Stimulated activated CD8-positive, alpha-beta memory T cell treated with anti-CD3 and anti-CD28 coated beads, Interleukin-12 subunit alpha, Interleukin-12 subunit beta, amount 100 ng/mL, for 24 hours (primary cell): ENCODE data around the gene ATP8B3.

Experiments used
- DNase-seq: peaks from one replicate; pipeline ENCODE4 v3.0.0-alpha.2; 2020; ENCODE audit errors: extremely low read depth

The ATP8B3 gene

DNA sequence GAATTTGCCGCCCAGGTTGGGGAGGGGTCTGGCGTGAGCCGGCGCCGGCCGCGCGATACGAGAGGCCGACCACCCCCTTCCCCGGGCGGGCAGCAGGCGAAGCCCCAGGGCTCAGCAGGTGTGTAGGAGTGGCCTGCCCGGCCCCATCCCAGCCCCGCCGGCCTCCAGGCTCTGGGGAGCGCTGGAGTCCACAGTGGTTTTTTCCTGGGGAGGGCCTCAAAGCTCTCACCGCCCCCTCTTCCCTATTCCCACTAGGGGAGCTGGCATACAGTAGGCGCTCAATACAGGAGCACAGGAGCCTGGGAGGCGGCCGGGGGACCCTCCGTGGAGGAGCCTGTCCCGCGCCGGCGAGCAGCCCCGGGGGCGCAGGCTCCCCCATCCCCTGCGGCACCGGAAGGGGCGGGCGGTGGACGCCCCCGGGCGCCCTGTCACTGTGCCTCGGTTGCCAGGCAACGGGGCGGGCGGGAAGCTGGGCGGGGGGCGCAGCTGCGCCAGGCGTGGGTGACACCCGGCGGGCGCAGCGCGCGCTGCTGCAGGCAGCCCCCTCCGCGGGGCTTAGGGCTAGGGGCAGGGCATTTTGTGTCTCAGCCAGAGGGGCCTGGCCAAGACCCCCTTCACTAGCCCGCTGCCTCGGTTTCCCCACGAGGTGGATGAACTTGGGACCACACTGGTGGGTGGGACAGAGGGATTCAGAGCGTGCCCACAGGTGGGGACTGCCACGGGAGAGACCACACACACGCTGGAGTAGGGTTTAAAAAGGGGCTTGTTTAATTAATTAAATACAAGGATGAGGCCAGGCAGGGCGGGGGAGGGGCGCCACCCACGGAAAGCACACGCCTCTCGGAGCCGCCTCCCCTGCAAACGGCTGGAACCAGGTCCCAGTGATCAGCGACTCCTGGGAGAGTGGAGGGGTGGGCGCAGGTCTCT lies 39.8 kb upstream of the ATP8B3 start:
- no peak for DNase-seq

GRCh38 chr19:1850809-1851653 lies 39.0 kb upstream of the ATP8B3 start:
- no peak for DNase-seq

GRCh38 chr19:1849886-1850398 lies 37.9 kb upstream of the ATP8B3 start:
- no peak for DNase-seq

- DNase-seq: no peak
Measured at GRCh38 chr19:1849132-1849474, 37.0 kb upstream of the ATP8B3 start.

- DNase-seq: peak; percentile 81
Measured at GRCh38 chr19:1848399-1849131, 36.5 kb upstream of the ATP8B3 start, which contains the start of gene REXO1. Gene REXO1 (minus strand): TSS chr19:1848483. CDS start chr19:1848358, 125 bp downstream.

DNA sequence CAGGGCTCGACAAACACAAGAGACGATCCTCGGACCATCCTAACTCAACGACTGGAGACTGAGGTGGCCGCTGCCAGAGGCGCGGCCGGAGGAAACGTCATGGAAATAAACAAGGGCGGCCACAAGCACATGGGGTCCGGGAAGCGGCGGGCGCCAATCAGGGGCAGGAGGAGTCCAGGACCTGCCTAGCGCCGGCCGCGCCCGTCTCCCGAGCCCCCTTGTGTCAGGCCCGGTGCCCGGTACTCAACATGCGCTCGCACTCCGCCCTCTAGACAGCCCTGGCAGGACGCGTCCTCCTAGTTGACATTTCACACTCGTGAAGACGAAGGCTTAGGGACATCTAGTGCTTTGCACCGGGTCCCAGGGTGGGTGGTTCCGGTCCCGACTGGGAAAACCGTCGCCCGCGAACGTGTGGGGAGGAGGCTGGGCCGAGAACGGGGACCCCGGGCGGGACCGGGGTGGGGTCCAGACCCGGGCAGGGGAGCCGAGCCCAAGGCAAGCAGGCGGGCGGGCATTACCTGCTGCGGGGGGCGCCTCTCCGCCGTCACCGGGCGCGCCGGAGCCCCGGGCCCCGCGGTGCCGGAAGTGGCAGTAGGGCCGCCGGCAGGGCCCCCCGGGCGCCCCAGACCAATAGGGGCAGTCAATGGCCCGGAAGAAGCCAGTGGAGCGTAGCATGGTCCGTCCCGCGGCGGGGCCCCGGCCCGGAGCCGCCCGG lies 35.8 kb upstream of the ATP8B3 start:
- no peak for DNase-seq

GRCh38 chr19:1847348-1847683 lies 35.2 kb upstream of the ATP8B3 start:
- no peak for DNase-seq

DNA sequence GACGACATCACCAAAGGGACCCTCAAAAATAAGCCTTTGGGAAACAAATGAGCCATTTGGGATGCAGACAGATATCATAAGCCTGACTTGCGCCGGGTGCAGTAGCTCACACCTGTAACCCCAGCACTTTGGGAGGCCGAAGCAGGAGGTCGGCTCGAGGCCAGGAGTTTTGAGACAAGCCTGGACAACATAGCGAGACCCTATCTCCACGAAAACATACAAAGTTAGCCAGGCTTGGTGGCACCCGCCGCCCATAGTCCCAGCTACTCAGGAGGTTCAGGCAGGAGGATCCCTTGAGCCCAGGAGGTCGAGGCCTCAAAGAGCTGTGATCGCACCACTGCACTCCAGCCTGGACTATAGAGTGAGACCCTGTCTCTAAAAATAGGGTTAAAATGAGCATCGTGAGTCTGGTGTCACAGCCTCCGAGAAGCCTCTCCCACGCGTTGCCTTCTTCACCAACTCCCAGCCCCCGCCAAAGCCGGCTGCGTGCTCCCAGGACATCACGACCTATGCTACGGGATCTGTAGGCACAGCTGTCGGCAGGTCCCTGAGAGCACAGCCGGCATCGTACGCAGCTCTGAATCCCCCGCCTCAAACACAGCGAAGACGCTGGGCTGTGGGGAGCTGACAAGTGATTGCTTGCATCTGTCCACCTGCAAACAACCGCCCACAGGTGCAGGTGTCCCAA lies 34.6 kb upstream of the ATP8B3 start:
- DNase-seq: no peak

- no peak for DNase-seq
Measured at GRCh38 chr19:1845642-1846041, 33.6 kb upstream of the ATP8B3 start.

DNA sequence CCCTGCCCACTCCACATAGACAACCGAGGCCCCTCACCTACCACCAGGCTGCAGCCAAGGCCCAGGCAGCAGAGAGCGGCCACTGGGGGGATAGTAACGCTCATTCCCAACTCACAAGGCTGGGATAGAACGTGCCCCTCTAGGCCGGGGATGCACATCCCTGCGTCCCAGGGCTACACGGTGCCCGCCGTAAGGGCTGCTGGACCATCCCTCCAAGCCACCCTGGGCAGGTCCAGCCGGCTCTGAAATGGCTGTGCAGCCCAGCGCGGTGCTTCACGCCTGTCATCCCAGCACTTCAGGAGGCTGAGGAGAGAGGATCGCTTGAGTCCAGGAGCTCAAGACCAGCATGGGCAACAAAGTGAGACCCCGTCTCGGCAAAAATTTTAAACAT lies 33.0 kb upstream of the ATP8B3 start:
- DNase-seq: no peak

DNA sequence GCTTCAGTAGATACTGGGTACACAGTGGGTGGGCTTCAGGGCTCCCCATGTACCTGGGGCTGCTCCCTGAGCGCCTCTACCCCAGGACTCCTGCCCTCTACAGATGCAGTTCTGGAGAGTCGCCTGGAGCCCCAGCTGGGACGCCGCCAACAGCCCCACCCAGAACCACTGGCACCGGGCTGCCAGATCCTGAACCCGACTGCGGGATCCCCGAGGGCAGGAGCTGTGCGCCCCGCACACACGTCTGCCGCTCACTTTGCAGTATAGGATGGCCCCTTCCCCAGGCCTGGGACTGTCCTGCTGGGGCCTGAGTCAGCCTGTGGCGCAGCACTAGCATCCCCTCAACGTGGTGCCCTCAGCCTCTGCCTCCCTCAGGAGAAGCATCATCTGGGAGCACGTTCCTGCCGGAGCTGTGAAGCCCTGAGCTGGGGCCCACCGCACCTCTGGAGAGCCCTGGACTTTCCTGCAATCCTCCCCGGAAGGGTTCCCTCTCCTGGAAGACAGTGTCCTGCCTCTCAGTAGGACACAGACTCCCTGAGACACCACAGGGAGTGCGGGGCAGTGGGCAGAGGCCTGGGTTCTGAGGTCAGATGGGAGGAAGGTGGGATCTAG lies 32.5 kb upstream of the ATP8B3 start:
- DNase-seq: no peak

DNA sequence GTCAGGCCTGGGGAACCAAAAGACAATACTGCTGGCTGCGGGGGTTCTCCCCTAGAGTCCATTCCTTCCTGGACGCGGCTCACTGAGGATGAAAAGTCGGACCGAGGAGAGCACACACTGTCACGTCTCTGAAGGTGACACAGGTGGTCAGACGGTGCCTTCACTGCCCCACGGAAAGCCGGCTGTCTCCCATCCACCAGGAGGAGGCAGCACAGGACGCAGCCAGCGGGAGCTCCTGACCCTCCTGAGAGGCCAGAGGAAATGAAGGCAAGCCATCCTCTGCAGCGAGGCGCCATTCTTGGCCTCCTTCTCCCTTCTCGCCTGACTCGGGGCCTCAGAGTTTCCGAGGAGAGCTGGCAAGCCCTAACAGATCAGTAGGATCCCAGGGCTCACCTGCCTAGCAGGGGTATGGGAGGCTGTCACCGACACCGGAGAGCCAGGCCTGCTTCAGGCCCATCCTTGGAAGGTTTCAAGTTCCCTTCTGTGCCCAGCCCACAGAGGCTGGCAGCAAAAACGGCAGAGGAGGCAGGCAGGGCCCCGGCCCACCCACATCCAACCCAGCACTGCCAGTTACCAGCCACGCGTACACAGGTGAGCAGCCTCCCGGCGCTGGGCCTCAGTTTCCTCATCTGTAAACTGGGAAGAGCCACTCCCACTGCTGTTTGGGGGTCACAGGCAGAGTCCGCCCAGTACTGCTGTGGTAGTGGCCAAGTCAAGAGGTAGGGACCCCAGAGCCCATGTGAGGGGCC lies 31.7 kb upstream of the ATP8B3 start:
- no peak for DNase-seq

- no peak for DNase-seq
Measured at GRCh38 chr19:1843116-1843515, 31.0 kb upstream of the ATP8B3 start.

GRCh38 chr19:1841209-1841924 lies 29.3 kb upstream of the ATP8B3 start:
- no peak for DNase-seq

GRCh38 chr19:1840541-1841115 lies 28.6 kb upstream of the ATP8B3 start:
- no peak for DNase-seq

GRCh38 chr19:1839658-1840540 lies 27.8 kb upstream of the ATP8B3 start:
- DNase-seq: no peak

GRCh38 chr19:1837625-1838105 lies 25.6 kb upstream of the ATP8B3 start:
- DNase-seq: no peak

DNA sequence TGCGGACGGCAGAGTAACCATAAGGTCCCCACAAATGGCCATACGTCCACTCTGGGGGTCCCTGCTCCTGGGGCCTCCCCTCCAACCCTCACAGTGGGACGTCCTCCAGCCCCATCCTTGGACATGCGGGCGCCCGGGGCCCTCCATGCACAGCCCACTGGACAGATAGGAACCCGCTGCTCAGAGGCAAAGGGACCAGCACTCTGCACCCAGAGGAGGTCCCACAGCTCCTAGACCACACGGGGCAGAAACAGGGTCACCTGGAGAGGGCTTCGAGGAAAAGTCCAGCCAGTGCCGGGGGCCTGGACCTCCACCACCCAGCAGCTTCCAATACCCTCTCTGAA lies 25.1 kb upstream of the ATP8B3 start:
- no peak for DNase-seq
